HG02623 (cell line): ENCODE results near the gene TBCE.

Source experiments
- ATAC-seq: cut with Tn5 transposase; IDR thresholded peaks from one replicate; pipeline ENCODE4 v1.9.1; 2021; ENCODE audit warnings: moderate library complexity; ENCODE audit not compliant: unreplicated experiment

TBCE gene

GRCh38 chr1:235500971-235501540 is 133.8 kb downstream of the TBCE start:
- ATAC-seq = no peak
